IMR-90 (cell line): Measurements from ENCODE around the gene RAB11FIP4. TPM values are rescaled to one million over a fixed set of nuclear protein-coding genes. Genes with fewer than 3 reads are reported as not detected.
A peak's percentile ranks its signal among the peaks of the same experiment; 100 is the strongest.

ENCODE experiments used
- ATAC-seq: fragments of 200-7000 bp; cut with Tn5 transposase; 2 replicates; pipeline ENCODE4 v1.9.1; 2020; ENCODE audit warnings: low read depth, mild to moderate bottlenecking, moderate library complexity
- BruUV-seq: library from RNA; stranded (reverse); fragments of 400-500 nt; replicated peaks from 2 replicates; lab custom pipeline; 2021; lab: Mats Ljungman, UMichigan
- CTCF ChIA-PET: fragments of 300-600 bp; formaldehyde crosslinking; extraction: SDS; loops from one replicate; lab custom pipeline; 2021; ENCODE audit warnings: antibody characterized with exemption; lab: Yijun Ruan, JAX
- POLR2A ChIA-PET: fragments of 300-600 bp; sonication (Branson Sonifier 250); formaldehyde crosslinking; loops from one replicate; lab custom pipeline; 2022; ENCODE audit warnings: antibody characterized with exemption; ENCODE audit not compliant: unreplicated experiment; lab: Charles Lee
- DNase-seq: peaks from one replicate; pipeline ENCODE4 v3.0.0; 2013
- H2AFZ ChIP-seq: replicated peaks from 2 replicates; pipeline ENCODE3; 2013; ENCODE audit warnings: low read length, mild to moderate bottlenecking; ENCODE audit not compliant: poor library complexity
- H2AK5ac ChIP-seq: 2 replicates; pipeline ENCODE4 v1.6.1; 2013; ENCODE audit warnings: low read depth, low read length, inconsistent platforms
- H2AK9ac ChIP-seq: replicated peaks from 2 replicates; pipeline ENCODE3; 2013; ENCODE audit warnings: mild to moderate bottlenecking, low read depth, low read length, moderate library complexity; ENCODE audit not compliant: poor library complexity
- H2BK120ac ChIP-seq: 2 replicates; pipeline ENCODE4 v1.6.1; 2013; ENCODE audit warnings: low read depth, low read length, inconsistent platforms
- H2BK15ac ChIP-seq: 3 replicates; pipeline ENCODE4 v1.6.1; 2013; ENCODE audit warnings: low read depth, low read length, inconsistent platforms
- H2BK20ac ChIP-seq: 2 replicates; pipeline ENCODE4 v1.6.1; 2013; ENCODE audit warnings: low read depth, mild to moderate bottlenecking, inconsistent platforms, low read length, moderate library complexity
- H2BK5ac ChIP-seq: 2 replicates; pipeline ENCODE4 v1.6.1; 2013; ENCODE audit warnings: mild to moderate bottlenecking, low read depth, low read length, inconsistent platforms; ENCODE audit not compliant: poor library complexity, severe bottlenecking
- H3K14ac ChIP-seq: replicated peaks from 2 replicates; pipeline ENCODE4 v1.6.1; 2013; ENCODE audit warnings: low read depth, low read length, inconsistent platforms
- H3K18ac ChIP-seq: 2 replicates; pipeline ENCODE4 v1.6.1; 2013; ENCODE audit warnings: low read depth, low read length, control low read depth
- H3K23ac ChIP-seq: 2 replicates; pipeline ENCODE4 v1.6.1; 2013; ENCODE audit warnings: low read depth, low read length, inconsistent platforms
- H3K27ac ChIP-seq: 2 replicates; pipeline ENCODE4 v1.5.1; 2013; ENCODE audit warnings: mild to moderate bottlenecking, control low read depth, low read length; ENCODE audit not compliant: insufficient read depth
- H3K27me3 ChIP-seq: 2 replicates; pipeline ENCODE4 v1.6.1; 2013; ENCODE audit warnings: low read length; ENCODE audit not compliant: control insufficient read depth, insufficient read depth
- H3K36me3 ChIP-seq: 2 replicates; pipeline ENCODE4 v1.6.1; 2013; ENCODE audit warnings: low read length, mixed read lengths; ENCODE audit not compliant: control insufficient read depth, insufficient read depth
- H3K4ac ChIP-seq: 2 replicates; pipeline ENCODE4 v1.6.1; 2013; ENCODE audit warnings: low read depth, low read length, inconsistent platforms
- H3K4me1 ChIP-seq: 2 replicates; pipeline ENCODE4 v1.6.1; 2013; ENCODE audit warnings: low read length, mixed read lengths; ENCODE audit not compliant: control insufficient read depth, insufficient read depth
- H3K4me2 ChIP-seq: 2 replicates; pipeline ENCODE4 v1.6.1; 2013; ENCODE audit warnings: low read depth, mild to moderate bottlenecking, control low read depth, low read length, moderate library complexity
- H3K4me3 ChIP-seq: 2 replicates; pipeline ENCODE4 v1.5.1; 2013; ENCODE audit warnings: low read depth, mild to moderate bottlenecking, control low read depth, low read length, moderate library complexity; ENCODE audit not compliant: insufficient read depth
- H3K56ac ChIP-seq: 2 replicates; pipeline ENCODE4 v1.6.1; 2013; ENCODE audit warnings: low read length, inconsistent platforms; ENCODE audit not compliant: insufficient read depth; ENCODE audit errors: extremely low read depth
- H3K79me1 ChIP-seq, 2 experiments: 2 replicates each; pipeline ENCODE4 v1.6.1; 2013; ENCODE audit warnings: low read length in 2 of 2, inconsistent platforms in 1 of 2, low read depth in 1 of 2
- H3K9ac ChIP-seq: 2 replicates; pipeline ENCODE4 v1.6.1; 2013; ENCODE audit warnings: low read depth, low read length, control low read depth
- H3K9me1 ChIP-seq: 2 replicates; pipeline ENCODE4 v1.6.1; 2013; ENCODE audit warnings: low read length, inconsistent platforms; ENCODE audit not compliant: insufficient read depth
- H3K9me3 ChIP-seq: 2 replicates; pipeline ENCODE4 v1.6.1; 2013; ENCODE audit warnings: low read length; ENCODE audit not compliant: control insufficient read depth, insufficient read depth
- H4K20me1 ChIP-seq: 2 replicates; pipeline ENCODE4 v1.6.1; 2013; ENCODE audit warnings: low read length, inconsistent platforms; ENCODE audit not compliant: insufficient read depth
- H4K5ac ChIP-seq: 2 replicates; pipeline ENCODE4 v1.6.1; 2013; ENCODE audit warnings: mild to moderate bottlenecking, low read depth, low read length, control low read depth
- H4K8ac ChIP-seq, 2 experiments: 2 replicates each; pipeline ENCODE4 v1.6.1; 2013; ENCODE audit warnings: low read depth in 2 of 2, low read length in 2 of 2, control low read depth in 1 of 2, inconsistent platforms in 1 of 2
- H4K91ac ChIP-seq: 2 replicates; pipeline ENCODE4 v1.6.1; 2013; ENCODE audit warnings: low read depth, low read length, inconsistent platforms; ENCODE audit not compliant: insufficient read depth
- CEBPB ChIP-seq: IDR thresholded peaks from 2 replicates; pipeline ENCODE4 v1.6.1; 2012; ENCODE audit warnings: low read depth, low read length, improper control_type of control experiment
- CHD1 ChIP-seq: IDR thresholded peaks from 2 replicates; pipeline ENCODE4 v1.6.1; 2012; ENCODE audit warnings: low read depth, low read length, improper control_type of control experiment
- CTCF ChIP-seq: conservative IDR thresholded peaks from 2 replicates; pipeline ENCODE4 v1.5.1; 2012; ENCODE audit warnings: mild to moderate bottlenecking, low read depth, low read length, improper control_type of control experiment
- FOS ChIP-seq: fragments of 150-350 bp; IDR thresholded peaks from 2 replicates; pipeline ENCODE4 v1.6.1; 2016; ENCODE audit warnings: low read depth, low read length
- MAFK ChIP-seq: IDR thresholded peaks from 2 replicates; pipeline ENCODE4 v1.6.1; 2012; ENCODE audit warnings: low read depth, low read length, improper control_type of control experiment
- MAZ ChIP-seq: IDR thresholded peaks from 2 replicates; pipeline ENCODE4 v1.6.1; 2012; ENCODE audit warnings: low read depth, mild to moderate bottlenecking, low read length, improper control_type of control experiment, moderate library complexity, borderline replicate concordance
- MXI1 ChIP-seq: IDR thresholded peaks from 2 replicates; pipeline ENCODE4 v1.6.1; 2012; ENCODE audit warnings: low read depth, mild to moderate bottlenecking, low read length, moderate library complexity, borderline replicate concordance
- NFE2L2 ChIP-seq: fragments of 150-350 bp; IDR thresholded peaks from 2 replicates; pipeline ENCODE4 v1.6.1; 2016; ENCODE audit warnings: low read depth, mild to moderate bottlenecking, low read length
- POLR2A ChIP-seq: IDR thresholded peaks from 2 replicates; pipeline ENCODE4 v1.6.1; 2012; ENCODE audit warnings: mild to moderate bottlenecking, low read depth, low read length
- RCOR1 ChIP-seq: IDR thresholded peaks from 2 replicates; pipeline ENCODE4 v1.6.1; 2012; ENCODE audit warnings: mild to moderate bottlenecking, low read length, improper control_type of control experiment; ENCODE audit not compliant: insufficient replicate concordance
- RFX5 ChIP-seq: IDR thresholded peaks from 2 replicates; pipeline ENCODE4 v1.8.0; 2012; ENCODE audit warnings: low read depth, mild to moderate bottlenecking, low read length, moderate library complexity
- SMC3 ChIP-seq: fragments of 150-350 bp; IDR thresholded peaks from 2 replicates; pipeline ENCODE4 v1.6.1; 2016; ENCODE audit warnings: low read depth, mild to moderate bottlenecking, antibody characterized with exemption, low read length, moderate library complexity
- USF2 ChIP-seq: fragments of 150-350 bp; IDR thresholded peaks from 2 replicates; pipeline ENCODE4 v1.6.1; 2017; ENCODE audit warnings: mild to moderate bottlenecking, antibody characterized with exemption, low read length, low read depth
- WGBS, 2 experiments: methylation state at CpG; one replicate each; pipeline versions ENCODE4 v1.1.5 to v1.1.7; 2013; ENCODE audit warnings: missing lambda C conversion rate in 2 of 2; ENCODE audit not compliant: insufficient read length in 1 of 2; ENCODE audit errors: extremely low coverage in 2 of 2; 5-methylcytosine and 5-hydroxymethylcytosine counted together
- dilution Hi-C: fragments of 300-500 bp; cut with HindIII; formaldehyde crosslinking; loops from one replicate; pipeline ENCODE4 v1.14.3; 2018; ENCODE audit warnings: low sequenced_read_pairs; ENCODE audit not compliant: unreplicated experiment
- in situ Hi-C: fragments of 300-500 bp; cut with MboI; formaldehyde crosslinking; loops from 3 replicates; pipeline ENCODE4 v1.14.3; 2019; ENCODE audit warnings: low sequenced_read_pairs, inconsistent platforms, mixed read lengths
- intact Hi-C: fragments of 100-400 bp; cut with micrococcal nuclease; formaldehyde crosslinking; loops from 2 replicates; pipeline ENCODE4 v1.10.0; 2022
- polyA plus RNA-seq, 3 experiments: library from polyadenylated mRNA; depleted of rRNA; stranded (reverse); fragments of >200 nt; gene quantifications; 2 replicates each; pipeline ENCODE4 v1.2.3, GENCODE V29; 2012; ENCODE audit warnings: low replicate concordance in 1 of 3
- total RNA-seq: library from RNA; depleted of rRNA; stranded (reverse); fragments of >200 nt; gene quantifications from 2 replicates; pipeline ENCODE4 v1.2.3, GENCODE V29; 2012

Gene RAB11FIP4
- total and polyA plus RNA-seq, 2 of the 4 experiments (the other 2 are of a cell fraction), result 0.68 to 1.1 TPM

- no peak for TF ChIP-seq MAFK
These were observed 117.0 kb downstream of the RAB11FIP4 start (continued) for GRCh38 chr17:31508288-31509094.

DNA sequence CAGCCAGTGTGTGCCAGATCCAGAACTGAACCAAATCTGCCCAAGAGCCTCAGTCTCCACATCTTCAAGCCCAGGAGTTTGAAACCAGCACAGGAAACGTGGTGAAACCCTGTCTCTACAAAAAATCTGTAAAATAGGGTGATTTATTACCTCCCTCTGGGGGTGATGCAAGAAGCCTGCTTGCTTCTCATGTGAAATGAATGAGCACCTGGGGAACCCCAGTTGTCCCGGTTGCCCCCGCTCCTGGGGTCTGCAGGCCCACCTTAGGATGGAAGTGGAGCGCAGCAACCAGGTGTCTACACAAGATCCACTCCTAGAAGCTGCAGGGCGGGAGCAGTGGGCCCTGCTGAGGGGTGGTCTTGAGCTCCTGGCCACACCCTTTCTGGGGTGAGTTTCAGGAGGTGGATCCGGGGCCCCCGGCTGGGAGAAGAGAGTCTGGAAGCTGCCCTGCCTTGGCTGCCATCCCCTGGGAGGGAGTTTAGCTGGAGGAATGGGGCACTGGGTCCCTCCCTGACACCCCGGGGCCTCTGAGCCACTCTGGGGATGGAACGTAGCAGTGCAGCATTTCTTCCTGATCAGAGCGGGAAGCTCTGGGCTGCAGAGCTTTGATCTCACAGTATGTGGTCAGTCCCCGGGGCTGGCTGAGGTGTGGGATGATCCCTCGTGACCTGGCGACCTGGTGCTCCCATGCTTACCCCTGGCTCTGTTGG is 117.8 kb downstream of the RAB11FIP4 start:
- H4K5ac ChIP-seq, result no peak overlapping the region
- no peaks in the 10 kb centered on the region; the same call in 1 of the 2 replicates for H3K9me1 ChIP-seq
- peaks cover 4% of the 10 kb centered on the region; the same call in 1 of the 2 replicates for H3K4me1 ChIP-seq
- H4K20me1 ChIP-seq, result no peaks in the 10 kb centered on the region
- BruUV-seq, result no TSS peak
- ATAC-seq, result no peak
- no peaks in the 10 kb centered on the region for H3K36me3 ChIP-seq
- H2BK20ac ChIP-seq, result no peak overlapping the region
- H4K91ac ChIP-seq, result no peak overlapping the region
- H2AK9ac ChIP-seq, result no peak overlapping the region
- no peak overlapping the region for H2BK5ac ChIP-seq
- peaks cover 15% of the 10 kb centered on the region; the same call in 1 of the 2 replicates for H3K27me3 ChIP-seq
- no peak overlapping the region for H3K56ac ChIP-seq
- no peak overlapping the region for H3K4ac ChIP-seq
- H3K4me2 ChIP-seq, result peak overlapping the region; percentile 44; the same call in 1 of the 2 replicates
- H3K4me3 ChIP-seq, result no peak overlapping the region
- in situ Hi-C loops, result no loop called here
- no peak overlapping the region for H3K27ac ChIP-seq
- H2BK120ac ChIP-seq, result no peak overlapping the region
- no peaks in the 10 kb centered on the region for H3K79me1 ChIP-seq
- H3K23ac ChIP-seq, result no peak overlapping the region
- H3K18ac ChIP-seq, result no peak overlapping the region
- no peak overlapping the region for H2BK15ac ChIP-seq
- no peak overlapping the region for H2AK5ac ChIP-seq
- intact Hi-C loops, result no loop called here
- dilution Hi-C loops, result no loop called here
- CTCF ChIA-PET, result no interaction called here
- H3K14ac ChIP-seq, result 0 out of 2 replicates have a peak overlapping the region, but pooled peaks have one; percentile 9
- H3K9ac ChIP-seq, result no peak overlapping the region
- WGBS, 2 experiments, result 68% methylated on average over 5 of the region's 13 CpGs; no CpG with 5 or more reads in 1 of the 2 experiments
- no peak overlapping the region for H4K8ac ChIP-seq
- DNase-seq, result no peak
- POLR2A ChIA-PET, result no interaction called here
- H2AFZ ChIP-seq, result peak overlapping the region; percentile 75
- no peaks in the 10 kb centered on the region for H3K9me3 ChIP-seq
- TF ChIP-seq FOS (no peak), POLR2A (no peak), MXI1 (no peak), NFE2L2 (no peak), USF2 (no peak), MAFK (no peak), RFX5 (no peak), MAZ (no peak), RCOR1 (no peak), CHD1 (no peak), SMC3 (no peak), CEBPB (no peak), CTCF (no peak)
